ENCODE data around the gene COA3.

COA3 gene

GRCh38 chr17:42818379-42818778 lies 19.9 kb upstream of the COA3 start:
- no peak for DNase-seq

- no peak for DNase-seq
Observed at GRCh38 chr17:42817866-42818265, 19.4 kb upstream of the COA3 start.

GRCh38 chr17:42814633-42815399 lies 16.3 kb upstream of the COA3 start:
- no peak for DNase-seq

GRCh38 chr17:42809250-42809649 lies 10.7 kb upstream of the COA3 start:
- DNase-seq = peak in 7 of 51 donors; percentile 1 to 45 (median 12)

- DNase-seq = no peak
Observed at GRCh38 chr17:42806249-42806648, 7.7 kb upstream of the COA3 start.

GRCh38 chr17:42804918-42805367 lies 6.4 kb upstream of the COA3 start:
- DNase-seq = no peak

GRCh38 chr17:42803074-42803883 lies 4.8 kb upstream of the COA3 start:
- no peak for DNase-seq

GRCh38 chr17:42798011-42798382 lies 507 bp downstream of the COA3 start:
- DNase-seq = no peak

GRCh38 chr17:42797067-42798007 lies 1.2 kb downstream of the COA3 start:
- DNase-seq = no peak

- no peak for DNase-seq
Observed at GRCh38 chr17:42796066-42796758, 2.3 kb downstream of the COA3 start.

GRCh38 chr17:42795465-42795864 lies 3.0 kb downstream of the COA3 start:
- no peak for DNase-seq

GRCh38 chr17:42795061-42795460 lies 3.4 kb downstream of the COA3 start:
- no peak for DNase-seq

GRCh38 chr17:42792545-42792944 lies 6.0 kb downstream of the COA3 start:
- DNase-seq = no peak

- DNase-seq = no peak
Observed at GRCh38 chr17:42791948-42792347, 6.6 kb downstream of the COA3 start.

GRCh38 chr17:42787266-42787665 lies 11.2 kb downstream of the COA3 start:
- no peak for DNase-seq

- DNase-seq = no peak
Observed at GRCh38 chr17:42784811-42785592, 13.5 kb downstream of the COA3 start.

GRCh38 chr17:42784409-42784808 lies 14.1 kb downstream of the COA3 start:
- peak in 1 of 51 donors; percentile 5 for DNase-seq

- DNase-seq = no peak
Observed at GRCh38 chr17:42783791-42784138, 14.7 kb downstream of the COA3 start.

- DNase-seq = no peak
Observed at GRCh38 chr17:42783062-42783790, 15.3 kb downstream of the COA3 start.

All from hypothalamus (tissue), 51 donors.